Muscle layer of colon (tissue), 2 donors: ENCODE measurements around the gene LEMD2.

Source experiments
- H3K27ac ChIP-seq: one replicate; pipeline ENCODE4 v1.7.0; 2013; ENCODE audit warnings: low read depth, mild to moderate bottlenecking, low read length, moderate library complexity
- H3K27me3 ChIP-seq, 2 donors: one replicate each; pipeline ENCODE4 v1.7.0; 2013; ENCODE audit warnings: low read length in 2 of 2, mild to moderate bottlenecking in 2 of 2; ENCODE audit not compliant: insufficient read depth in 2 of 2, control insufficient read depth in 1 of 2
- H3K36me3 ChIP-seq: one replicate; pipeline ENCODE4 v1.7.0; 2013; ENCODE audit warnings: mild to moderate bottlenecking, low read length; ENCODE audit not compliant: insufficient read depth
- H3K4me1 ChIP-seq: one replicate; pipeline ENCODE4 v1.7.0; 2013; ENCODE audit warnings: mild to moderate bottlenecking, low read length; ENCODE audit not compliant: insufficient read depth
- H3K4me3 ChIP-seq, 2 donors: one replicate each; pipeline ENCODE4 v1.7.0; 2013; ENCODE audit warnings: low read length in 2 of 2, low read depth in 1 of 2, mild to moderate bottlenecking in 1 of 2, moderate library complexity in 1 of 2
- H3K9ac ChIP-seq: one replicate; pipeline ENCODE4 v1.7.0; 2013; ENCODE audit warnings: low read length
- H3K9me3 ChIP-seq: one replicate; pipeline ENCODE4 v1.7.0; 2013; ENCODE audit warnings: mild to moderate bottlenecking, low read length
- donor health status: abdominal sarcoma.
- donor health status: Adenocarcinoma of cecum.

The LEMD2 gene

GRCh38 chr6:33757906-33758305, 31.0 kb downstream of the LEMD2 start:
- Histone ChIP-seq H3K9ac (no peak overlapping the region), H3K36me3 (no peaks in the 10 kb centered on the region), H3K27me3 (no peaks in the 10 kb centered on the region), H3K4me1 (no peaks in the 10 kb centered on the region), H3K27ac (no peak overlapping the region), H3K9me3 (no peaks in the 10 kb centered on the region), H3K4me3 (no peak overlapping the region)

- H3K4me3 ChIP-seq = no peak overlapping the region
- no peaks in the 10 kb centered on the region for H3K36me3 ChIP-seq
- H3K4me1 ChIP-seq = no peaks in the 10 kb centered on the region
- no peaks in the 10 kb centered on the region for H3K9me3 ChIP-seq
- no peaks in the 10 kb centered on the region for H3K27me3 ChIP-seq
- H3K27ac ChIP-seq = no peak overlapping the region
- no peak overlapping the region for H3K9ac ChIP-seq
Observed at GRCh38 chr6:33757113-33757512, 31.8 kb downstream of the LEMD2 start.

GRCh38 chr6:33756211-33756954, 32.5 kb downstream of the LEMD2 start:
- Histone ChIP-seq H3K4me3 (no peak overlapping the region), H3K9me3 (no peaks in the 10 kb centered on the region), H3K27me3 (no peaks in the 10 kb centered on the region), H3K27ac (no peak overlapping the region), H3K36me3 (no peaks in the 10 kb centered on the region), H3K4me1 (no peaks in the 10 kb centered on the region), H3K9ac (no peak overlapping the region)

- H3K4me1 ChIP-seq = no peaks in the 10 kb centered on the region
- no peak overlapping the region for H3K4me3 ChIP-seq
- H3K36me3 ChIP-seq = no peaks in the 10 kb centered on the region
- H3K9ac ChIP-seq = no peak overlapping the region
- H3K27me3 ChIP-seq = no peaks in the 10 kb centered on the region
- no peak overlapping the region for H3K27ac ChIP-seq
- no peaks in the 10 kb centered on the region for H3K9me3 ChIP-seq
Observed at GRCh38 chr6:33755070-33755869, 33.7 kb downstream of the LEMD2 start.

- no peak overlapping the region for H3K4me3 ChIP-seq
- H3K36me3 ChIP-seq = no peaks in the 10 kb centered on the region
- no peaks in the 10 kb centered on the region for H3K9me3 ChIP-seq
- H3K27me3 ChIP-seq = no peaks in the 10 kb centered on the region
- no peaks in the 10 kb centered on the region for H3K4me1 ChIP-seq
- no peak overlapping the region for H3K9ac ChIP-seq
- H3K27ac ChIP-seq = no peak overlapping the region
Observed at GRCh38 chr6:33754222-33754621, 34.7 kb downstream of the LEMD2 start.

GRCh38 chr6:33752646-33753015, 36.3 kb downstream of the LEMD2 start:
- Histone ChIP-seq H3K9me3 (no peaks in the 10 kb centered on the region), H3K27ac (no peak overlapping the region), H3K4me1 (no peaks in the 10 kb centered on the region), H3K9ac (no peak overlapping the region), H3K4me3 (no peak overlapping the region), H3K36me3 (no peaks in the 10 kb centered on the region), H3K27me3 (no peaks in the 10 kb centered on the region)

- H3K9ac ChIP-seq = no peak overlapping the region
- no peak overlapping the region for H3K27ac ChIP-seq
- no peaks in the 10 kb centered on the region for H3K4me1 ChIP-seq
Observed at GRCh38 chr6:33751771-33752645, 36.9 kb downstream of the LEMD2 start.

GRCh38 chr6:33750244-33750991, 38.5 kb downstream of the LEMD2 start:
- H3K27ac ChIP-seq = no peak overlapping the region

More at GRCh38 chr6:33751771-33752645, 36.9 kb downstream of the LEMD2 start:
- no peak overlapping the region for H3K4me3 ChIP-seq
- no peaks in the 10 kb centered on the region for H3K36me3 ChIP-seq
- no peaks in the 10 kb centered on the region for H3K27me3 ChIP-seq
- no peaks in the 10 kb centered on the region for H3K9me3 ChIP-seq

GRCh38 chr6:33749401-33749800, 39.5 kb downstream of the LEMD2 start:
- peaks cover 16% of the 10 kb centered on the region for H3K4me1 ChIP-seq
- H3K27ac ChIP-seq = no peak overlapping the region
- H3K36me3 ChIP-seq = no peaks in the 10 kb centered on the region
- no peak overlapping the region for H3K9ac ChIP-seq
- H3K9me3 ChIP-seq = no peaks in the 10 kb centered on the region
- no peak overlapping the region for H3K4me3 ChIP-seq
- H3K27me3 ChIP-seq = no peaks in the 10 kb centered on the region

More at GRCh38 chr6:33750244-33750991, 38.5 kb downstream of the LEMD2 start:
- Histone ChIP-seq H3K4me3 (no peak overlapping the region), H3K27me3 (no peaks in the 10 kb centered on the region), H3K9me3 (no peaks in the 10 kb centered on the region), H3K36me3 (no peaks in the 10 kb centered on the region), H3K4me1 (peaks cover 7% of the 10 kb centered on the region), H3K9ac (no peak overlapping the region)

GRCh38 chr6:33748841-33749240, 40.1 kb downstream of the LEMD2 start:
- Histone ChIP-seq H3K9ac (no peak overlapping the region), H3K4me3 (no peak overlapping the region), H3K27me3 (no peaks in the 10 kb centered on the region), H3K36me3 (no peaks in the 10 kb centered on the region), H3K27ac (no peak overlapping the region), H3K4me1 (peaks cover 17% of the 10 kb centered on the region), H3K9me3 (no peaks in the 10 kb centered on the region)

- Histone ChIP-seq H3K4me3 (no peak overlapping the region), H3K36me3 (no peaks in the 10 kb centered on the region), H3K4me1 (peaks cover 17% of the 10 kb centered on the region), H3K9ac (no peak overlapping the region), H3K27ac (no peak overlapping the region), H3K9me3 (no peaks in the 10 kb centered on the region), H3K27me3 (no peaks in the 10 kb centered on the region)
Observed at GRCh38 chr6:33747823-33748222, 41.1 kb downstream of the LEMD2 start.
